Amygdala (tissue), 56 donors: ENCODE data around the gene LAPTM5.

Experiments used
- DNase-seq, 56 donors: peaks; one replicate each; lab custom pipeline; 2025; lab: John Stamatoyannopoulos, UW

The LAPTM5 gene

GRCh38 chr1:30704765-30705509 is 52.6 kb downstream of the LAPTM5 start:
- peak in 4 of 56 donors; percentile 4 to 25 (median 17) for DNase-seq

- DNase-seq: no peak
Observed at GRCh38 chr1:30704271-30704670, 53.3 kb downstream of the LAPTM5 start.

- DNase-seq: no peak
Observed at GRCh38 chr1:30702823-30703222, 54.8 kb downstream of the LAPTM5 start.

- no peak for DNase-seq
Observed at GRCh38 chr1:30701258-30701633, 56.3 kb downstream of the LAPTM5 start.

GRCh38 chr1:30700528-30701257 is 56.9 kb downstream of the LAPTM5 start:
- peak in 12 of 56 donors; percentile 8 to 52 (median 23) for DNase-seq

- no peak for DNase-seq
Observed at GRCh38 chr1:30699762-30700161, 57.8 kb downstream of the LAPTM5 start.

GRCh38 chr1:30698401-30698981 is 59.1 kb downstream of the LAPTM5 start:
- DNase-seq: no peak

GRCh38 chr1:30697571-30698376 is 59.8 kb downstream of the LAPTM5 start:
- no peak for DNase-seq

GRCh38 chr1:30696831-30697230 is 60.7 kb downstream of the LAPTM5 start:
- DNase-seq: no peak

GRCh38 chr1:30695439-30695841 is 62.1 kb downstream of the LAPTM5 start:
- no peak for DNase-seq

GRCh38 chr1:30694280-30695175 is 63.0 kb downstream of the LAPTM5 start:
- no peak for DNase-seq

- no peak for DNase-seq
Observed at GRCh38 chr1:30693822-30694221, 63.8 kb downstream of the LAPTM5 start.

GRCh38 chr1:30693366-30693765 is 64.2 kb downstream of the LAPTM5 start:
- DNase-seq: no peak

- DNase-seq: no peak
Observed at GRCh38 chr1:30692948-30693301, 64.6 kb downstream of the LAPTM5 start.

- no peak for DNase-seq
Observed at GRCh38 chr1:30692201-30692947, 65.2 kb downstream of the LAPTM5 start.

GRCh38 chr1:30691480-30691879 is 66.1 kb downstream of the LAPTM5 start:
- no peak for DNase-seq

GRCh38 chr1:30689901-30690645 is 67.5 kb downstream of the LAPTM5 start:
- DNase-seq: no peak
